Measurements from ENCODE around the gene KCNH1. TPM values are rescaled to one million over a fixed set of nuclear protein-coding genes. Genes with fewer than 3 reads are reported as not detected.

The KCNH1 gene
- total and polyA plus RNA-seq, 9 donors: 0.11 to 0.46 TPM; not detected in 7

- no peak overlapping the region for H3K27ac ChIP-seq
- no peaks in the 10 kb centered on the region for H3K9me3 ChIP-seq
- H3K36me3 ChIP-seq: no peaks in the 10 kb centered on the region
- no peak overlapping the region for H3K4me3 ChIP-seq
- 33 to 53% (median 41%) methylated on average over 5 of the region's 5 CpGs for WGBS, 3 donors
- no peaks in the 10 kb centered on the region for H3K4me1 ChIP-seq (ENCODE audit: insufficient read depth)
- no peak for TF ChIP-seq EP300 (IDR thresholded peaks at IDR 0.05)
- no peak for TF ChIP-seq POLR2A (IDR thresholded peaks at IDR 0.05)
- TF ChIP-seq, protein P1, sequence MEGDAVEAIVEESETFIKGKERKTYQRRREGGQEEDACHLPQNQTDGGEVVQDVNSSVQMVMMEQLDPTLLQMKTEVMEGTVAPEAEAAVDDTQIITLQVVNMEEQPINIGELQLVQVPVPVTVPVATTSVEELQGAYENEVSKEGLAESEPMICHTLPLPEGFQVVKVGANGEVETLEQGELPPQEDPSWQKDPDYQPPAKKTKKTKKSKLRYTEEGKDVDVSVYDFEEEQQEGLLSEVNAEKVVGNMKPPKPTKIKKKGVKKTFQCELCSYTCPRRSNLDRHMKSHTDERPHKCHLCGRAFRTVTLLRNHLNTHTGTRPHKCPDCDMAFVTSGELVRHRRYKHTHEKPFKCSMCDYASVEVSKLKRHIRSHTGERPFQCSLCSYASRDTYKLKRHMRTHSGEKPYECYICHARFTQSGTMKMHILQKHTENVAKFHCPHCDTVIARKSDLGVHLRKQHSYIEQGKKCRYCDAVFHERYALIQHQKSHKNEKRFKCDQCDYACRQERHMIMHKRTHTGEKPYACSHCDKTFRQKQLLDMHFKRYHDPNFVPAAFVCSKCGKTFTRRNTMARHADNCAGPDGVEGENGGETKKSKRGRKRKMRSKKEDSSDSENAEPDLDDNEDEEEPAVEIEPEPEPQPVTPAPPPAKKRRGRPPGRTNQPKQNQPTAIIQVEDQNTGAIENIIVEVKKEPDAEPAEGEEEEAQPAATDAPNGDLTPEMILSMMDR (IDR thresholded peaks at IDR 0.05): no peak
- H3K27me3 ChIP-seq: no peaks in the 10 kb centered on the region
- DNase-seq: no peak
- intact Hi-C loops (cut with DNase I): no loop called here
These were observed 225.7 kb downstream of the KCNH1 start for GRCh38 chr1:210908257-210908656.

DNA sequence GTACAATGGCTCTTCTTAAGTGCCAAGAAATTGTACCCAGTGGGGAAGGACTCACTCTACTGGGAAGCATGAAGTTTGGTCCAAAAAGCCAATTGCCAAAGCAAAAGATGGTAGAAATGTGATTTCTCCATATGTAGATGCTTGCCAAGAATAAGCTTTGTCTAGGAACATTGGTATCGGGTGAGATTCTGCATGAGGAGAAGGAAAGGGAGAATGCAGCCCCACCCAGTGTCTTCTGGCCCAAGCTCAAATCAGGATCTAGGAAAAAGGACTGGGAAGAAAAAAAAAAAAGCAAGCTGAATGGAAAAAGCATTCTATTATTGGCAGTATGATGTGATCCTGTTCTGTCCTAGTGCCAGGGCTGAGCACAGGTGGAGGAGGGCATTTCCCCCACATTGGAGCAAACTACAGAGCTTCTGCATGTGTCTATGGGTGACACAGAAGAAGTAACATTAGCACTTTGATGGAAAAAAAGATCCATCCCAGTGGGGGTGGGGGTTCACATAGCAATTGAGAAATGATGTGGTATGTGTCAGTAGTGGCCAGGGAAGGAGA, 226.6 kb downstream of the KCNH1 start:
- 79 to 91% (median 86%) methylated on average over 1 of the region's 1 CpG for WGBS, 3 donors
- no peak overlapping the region for H3K27ac ChIP-seq
- intact Hi-C loops (cut with DNase I): no loop called here
- DNase-seq: no peak
- no peaks in the 10 kb centered on the region for H3K9me3 ChIP-seq
- no peaks in the 10 kb centered on the region for H3K4me1 ChIP-seq (ENCODE audit: insufficient read depth)
- H3K27me3 ChIP-seq: no peaks in the 10 kb centered on the region
- TF ChIP-seq, protein P1 (IDR thresholded peaks at IDR 0.05): no peak
- TF ChIP-seq POLR2A (IDR thresholded peaks at IDR 0.05) (no peak), EP300 (IDR thresholded peaks at IDR 0.05) (no peak)
- H3K4me3 ChIP-seq: no peak overlapping the region
- H3K36me3 ChIP-seq: no peaks in the 10 kb centered on the region

- intact Hi-C loops (cut with DNase I): no loop called here
- WGBS, 3 donors: 46 to 58% (median 51%) methylated on average over 7 of the region's 7 CpGs
- H3K4me3 ChIP-seq: no peak overlapping the region
- H3K4me1 ChIP-seq (ENCODE audit: insufficient read depth): no peaks in the 10 kb centered on the region
- no peaks in the 10 kb centered on the region for H3K36me3 ChIP-seq
- TF ChIP-seq, protein P1 (IDR thresholded peaks at IDR 0.05): no peak
- TF ChIP-seq EP300 (IDR thresholded peaks at IDR 0.05): no peak
- no peak for TF ChIP-seq POLR2A (IDR thresholded peaks at IDR 0.05)
- no peak for DNase-seq
- no peak overlapping the region for H3K27ac ChIP-seq
- H3K9me3 ChIP-seq: no peaks in the 10 kb centered on the region
- no peaks in the 10 kb centered on the region for H3K27me3 ChIP-seq
These were observed 227.9 kb downstream of the KCNH1 start for GRCh38 chr1:210905944-210906453.

GRCh38 chr1:210905365-210905904, 228.5 kb downstream of the KCNH1 start:
- H3K36me3 ChIP-seq: no peaks in the 10 kb centered on the region
- intact Hi-C loops (cut with DNase I): no loop called here
- WGBS, 3 donors: 28 to 32% (median 30%) methylated on average over 4 of the region's 4 CpGs

More at GRCh38 chr1:210905365-210905904, 228.5 kb downstream of the KCNH1 start:
- no peak overlapping the region for H3K27ac ChIP-seq
- no peak for DNase-seq
- no peaks in the 10 kb centered on the region for H3K4me1 ChIP-seq (ENCODE audit: insufficient read depth)
- H3K27me3 ChIP-seq: no peaks in the 10 kb centered on the region
- TF ChIP-seq, protein P1 (IDR thresholded peaks at IDR 0.05): no peak
- TF ChIP-seq POLR2A (IDR thresholded peaks at IDR 0.05): no peak
- no peak for TF ChIP-seq EP300 (IDR thresholded peaks at IDR 0.05)
- no peaks in the 10 kb centered on the region for H3K9me3 ChIP-seq
- H3K4me3 ChIP-seq: no peak overlapping the region
